MM.1S (cell line): ENCODE results near the gene C1orf21.

Experiments
- DNase-seq: peaks from one replicate; pipeline ENCODE4 v3.0.0-alpha.2; 2015
- H2AFZ ChIP-seq: fragments of 300-600 bp; sonication (generic); 2 replicates; pipeline ENCODE4 v1.6.0; 2016; ENCODE audit warnings: antibody characterized with exemption, low read length
- H3F3A ChIP-seq: fragments of 300-600 bp; sonication (generic); 2 replicates; pipeline ENCODE4 v1.6.1; 2016; ENCODE audit warnings: mild to moderate bottlenecking, antibody characterized with exemption, low read length, moderate library complexity, mixed read lengths; ENCODE audit not compliant: insufficient read depth
- H3K27ac ChIP-seq: fragments of 300-600 bp; sonication (generic); 2 replicates; pipeline ENCODE4 v1.5.1; 2016; ENCODE audit warnings: mild to moderate bottlenecking, low read length
- H3K27me3 ChIP-seq: fragments of 300-600 bp; sonication (generic); replicated peaks from 2 replicates; pipeline ENCODE4 v1.6.0; 2016; ENCODE audit warnings: low read length; ENCODE audit not compliant: insufficient read depth
- H3K36me3 ChIP-seq: fragments of 300-600 bp; sonication (generic); replicated peaks from 2 replicates; pipeline ENCODE4 v1.6.1; 2016; ENCODE audit warnings: mild to moderate bottlenecking, low read length, mixed read lengths; ENCODE audit not compliant: insufficient read depth
- H3K4me1 ChIP-seq: fragments of 300-600 bp; sonication (generic); 2 replicates; pipeline ENCODE4 v1.6.1; 2016; ENCODE audit warnings: low read length, mixed read lengths
- H3K4me2 ChIP-seq: fragments of 300-600 bp; sonication (generic); 2 replicates; pipeline ENCODE4 v1.6.0; 2016; ENCODE audit warnings: low read depth, low read length
- H3K4me3 ChIP-seq: fragments of 300-600 bp; sonication (generic); 2 replicates; pipeline ENCODE4 v1.5.1; 2016; ENCODE audit warnings: low read length, mixed read lengths
- H3K79me2 ChIP-seq: fragments of 300-600 bp; sonication (generic); 2 replicates; pipeline ENCODE4 v1.6.1; 2016; ENCODE audit warnings: mixed run types, low read length, mixed read lengths
- H3K9ac ChIP-seq: fragments of 300-600 bp; sonication (generic); 2 replicates; pipeline ENCODE4 v1.6.1; 2016; ENCODE audit warnings: low read length, mixed read lengths
- H3K9me2 ChIP-seq: fragments of 300-600 bp; sonication (generic); replicated peaks from 2 replicates; pipeline ENCODE4 v1.6.1; 2016; ENCODE audit warnings: mild to moderate bottlenecking, low read length, mixed read lengths; ENCODE audit not compliant: insufficient read depth
- H3K9me3 ChIP-seq: fragments of 300-600 bp; sonication (generic); replicated peaks from 2 replicates; pipeline ENCODE4 v1.6.1; 2016; ENCODE audit warnings: mild to moderate bottlenecking, low read length, mixed read lengths; ENCODE audit not compliant: insufficient read depth
- H4K20me1 ChIP-seq: fragments of 300-600 bp; sonication (generic); 2 replicates; pipeline ENCODE4 v1.6.1; 2016; ENCODE audit warnings: mild to moderate bottlenecking, low read length, moderate library complexity, mixed read lengths; ENCODE audit not compliant: insufficient read depth
- EZH2 ChIP-seq: fragments of 300-600 bp; sonication (generic); optimal IDR thresholded peaks from 2 replicates; pipeline ENCODE3; 2017; ENCODE audit warnings: low read depth, mild to moderate bottlenecking, antibody characterized with exemption, low read length, mixed read lengths
- EZH2phosphoT487 ChIP-seq: fragments of 300-600 bp; sonication (generic); IDR thresholded peaks from 2 replicates; pipeline ENCODE4 v1.6.1; 2018; ENCODE audit warnings: antibody characterized with exemption, low read length
- TF ChIP-seq, protein P1 (sequence below): fragments of 300-600 bp; sonication (generic); IDR thresholded peaks from 2 replicates; pipeline ENCODE4 v1.5.1; 2016; ENCODE audit warnings: antibody characterized with exemption, low read length, mixed read lengths

C1orf21 gene

DNA sequence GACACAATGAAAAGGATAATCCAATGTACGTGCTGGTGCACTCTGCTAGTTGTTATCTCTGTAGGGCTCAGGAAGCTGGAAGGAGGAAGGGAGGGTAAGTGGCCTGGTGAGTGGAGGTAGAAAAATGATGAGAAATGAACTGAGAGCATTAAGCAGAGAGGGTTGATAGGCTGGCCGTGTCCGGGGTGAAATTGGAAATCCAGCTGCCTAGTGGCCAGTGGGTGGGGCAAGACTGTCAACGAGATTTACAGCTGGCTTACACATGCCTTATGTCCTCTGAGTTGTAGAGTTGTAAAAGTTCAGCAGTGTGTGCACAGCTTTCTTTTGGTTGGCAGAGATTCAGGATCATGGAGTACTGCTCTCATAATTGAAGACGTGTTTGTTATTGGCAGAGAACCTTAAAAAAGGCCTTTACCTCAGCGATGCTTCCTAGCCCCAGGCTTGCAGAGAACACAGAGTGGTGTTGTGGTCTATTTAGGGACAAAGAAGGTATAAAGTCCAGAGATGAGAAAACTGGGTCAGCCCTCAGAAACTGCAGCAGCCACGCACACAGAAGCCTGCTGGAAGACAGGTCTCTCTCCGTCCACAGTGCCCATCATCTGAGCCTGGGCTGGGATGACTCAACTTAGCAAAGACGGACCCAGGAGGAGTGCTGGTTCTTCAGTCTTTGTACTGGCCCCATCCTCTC lies 235.5 kb downstream of the C1orf21 start:
- TF ChIP-seq, protein P1, sequence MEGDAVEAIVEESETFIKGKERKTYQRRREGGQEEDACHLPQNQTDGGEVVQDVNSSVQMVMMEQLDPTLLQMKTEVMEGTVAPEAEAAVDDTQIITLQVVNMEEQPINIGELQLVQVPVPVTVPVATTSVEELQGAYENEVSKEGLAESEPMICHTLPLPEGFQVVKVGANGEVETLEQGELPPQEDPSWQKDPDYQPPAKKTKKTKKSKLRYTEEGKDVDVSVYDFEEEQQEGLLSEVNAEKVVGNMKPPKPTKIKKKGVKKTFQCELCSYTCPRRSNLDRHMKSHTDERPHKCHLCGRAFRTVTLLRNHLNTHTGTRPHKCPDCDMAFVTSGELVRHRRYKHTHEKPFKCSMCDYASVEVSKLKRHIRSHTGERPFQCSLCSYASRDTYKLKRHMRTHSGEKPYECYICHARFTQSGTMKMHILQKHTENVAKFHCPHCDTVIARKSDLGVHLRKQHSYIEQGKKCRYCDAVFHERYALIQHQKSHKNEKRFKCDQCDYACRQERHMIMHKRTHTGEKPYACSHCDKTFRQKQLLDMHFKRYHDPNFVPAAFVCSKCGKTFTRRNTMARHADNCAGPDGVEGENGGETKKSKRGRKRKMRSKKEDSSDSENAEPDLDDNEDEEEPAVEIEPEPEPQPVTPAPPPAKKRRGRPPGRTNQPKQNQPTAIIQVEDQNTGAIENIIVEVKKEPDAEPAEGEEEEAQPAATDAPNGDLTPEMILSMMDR = no peak
- TF ChIP-seq EZH2phosphoT487 (no peak), EZH2 (no peak)
- Histone ChIP-seq H3K27ac (no peak overlapping the region), H3K9me3 (no peaks in the 10 kb centered on the region), H3K4me1 (no peaks in the 10 kb centered on the region), H3F3A (no peaks in the 10 kb centered on the region), H3K4me3 (no peak overlapping the region), H3K9ac (no peak overlapping the region), H3K36me3 (no peaks in the 10 kb centered on the region), H3K79me2 (no peaks in the 10 kb centered on the region), H3K27me3 (no peaks in the 10 kb centered on the region), H2AFZ (no peak overlapping the region), H3K9me2 (no peaks in the 10 kb centered on the region), H3K4me2 (no peak overlapping the region), H4K20me1 (no peaks in the 10 kb centered on the region)
- DNase-seq = no peak

DNA sequence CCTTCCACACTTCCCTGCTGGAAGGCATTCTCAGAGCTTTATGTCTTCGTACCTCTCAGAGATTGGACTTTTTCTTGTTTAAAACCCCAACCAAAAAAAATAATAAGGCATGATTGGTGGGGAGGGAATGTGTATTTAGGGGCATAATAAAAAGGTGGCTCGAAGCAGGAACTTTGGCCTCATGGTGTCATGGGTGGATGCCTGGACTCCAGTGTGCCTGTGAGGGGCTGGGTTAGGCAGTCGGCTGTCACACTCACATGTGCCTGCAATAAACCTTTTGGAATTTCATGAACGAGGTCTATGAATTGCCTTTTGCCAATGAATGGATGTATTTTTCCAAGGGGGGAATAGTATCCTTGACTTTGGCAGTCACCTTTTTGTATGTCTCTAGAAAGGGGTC lies 236.6 kb downstream of the C1orf21 start:
- no peak overlapping the region for H3K9ac ChIP-seq
- no peaks in the 10 kb centered on the region for H3F3A ChIP-seq
- no peaks in the 10 kb centered on the region for H3K4me1 ChIP-seq
- no peak overlapping the region for H2AFZ ChIP-seq
- H3K4me3 ChIP-seq = no peak overlapping the region
- H3K36me3 ChIP-seq = no peaks in the 10 kb centered on the region
- H3K27me3 ChIP-seq = no peaks in the 10 kb centered on the region
- TF ChIP-seq, protein P1 = no peak
- no peak for TF ChIP-seq EZH2
- TF ChIP-seq EZH2phosphoT487 = no peak
- no peak overlapping the region for H3K27ac ChIP-seq
- no peaks in the 10 kb centered on the region for H3K9me3 ChIP-seq
- H4K20me1 ChIP-seq = no peaks in the 10 kb centered on the region
- DNase-seq = no peak
- H3K79me2 ChIP-seq = no peaks in the 10 kb centered on the region
- no peak overlapping the region for H3K4me2 ChIP-seq
- no peaks in the 10 kb centered on the region for H3K9me2 ChIP-seq

DNA sequence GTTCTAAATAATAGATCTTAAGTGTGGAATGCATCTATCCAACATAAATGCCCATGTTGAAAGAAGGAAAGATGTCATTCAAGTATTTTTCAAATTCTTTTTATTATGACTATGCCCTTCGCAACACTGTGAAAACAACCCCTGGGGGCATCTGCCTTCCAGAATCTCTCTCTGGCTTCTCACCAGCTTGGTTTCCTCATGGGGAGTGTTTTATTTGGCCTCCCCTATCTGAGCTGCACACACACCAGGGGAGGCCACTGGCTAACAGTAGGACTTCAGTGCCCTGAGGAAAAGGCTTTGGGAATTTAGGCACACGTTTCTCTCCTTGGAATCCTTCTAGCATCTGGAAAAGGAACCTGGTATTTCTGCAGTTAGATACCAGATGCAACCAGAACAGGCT lies 237.2 kb downstream of the C1orf21 start:
- no peak for TF ChIP-seq EZH2phosphoT487
- TF ChIP-seq, protein P1 = no peak
- TF ChIP-seq EZH2 = no peak
- no peak overlapping the region for H3K4me2 ChIP-seq
- no peaks in the 10 kb centered on the region for H3K4me1 ChIP-seq
- H3K9me3 ChIP-seq = no peaks in the 10 kb centered on the region
- no peaks in the 10 kb centered on the region for H3K79me2 ChIP-seq
- H3K4me3 ChIP-seq = no peak overlapping the region
- H2AFZ ChIP-seq = no peak overlapping the region
- no peak overlapping the region for H3K9ac ChIP-seq
- H3K27ac ChIP-seq = no peak overlapping the region
- no peaks in the 10 kb centered on the region for H4K20me1 ChIP-seq
- no peaks in the 10 kb centered on the region for H3F3A ChIP-seq
- no peaks in the 10 kb centered on the region for H3K36me3 ChIP-seq
- no peak for DNase-seq
- no peaks in the 10 kb centered on the region for H3K27me3 ChIP-seq
- no peaks in the 10 kb centered on the region for H3K9me2 ChIP-seq
